ENCODE measurements around the gene LSS.
"Not testable (repeated sequence)": the region's sequence is repeated elsewhere in the genome, so short reads cannot be mapped to it uniquely, and the experiment has no call there.

The LSS gene

GRCh38 chr21:46172863-46173528 lies 55.6 kb downstream of the LSS start:
- TF ChIP-seq CTCF (IDR thresholded peaks at IDR 0.05; ENCODE audit: control insufficient read depth, insufficient read depth, low read depth, low read length, missing control alignments), result no peak
- DNase-seq (ENCODE audit: low read depth), result no peak
- H3K4me3 ChIP-seq (ENCODE audit: control insufficient read depth, low read depth, low read length), result no peak overlapping the region

DNA sequence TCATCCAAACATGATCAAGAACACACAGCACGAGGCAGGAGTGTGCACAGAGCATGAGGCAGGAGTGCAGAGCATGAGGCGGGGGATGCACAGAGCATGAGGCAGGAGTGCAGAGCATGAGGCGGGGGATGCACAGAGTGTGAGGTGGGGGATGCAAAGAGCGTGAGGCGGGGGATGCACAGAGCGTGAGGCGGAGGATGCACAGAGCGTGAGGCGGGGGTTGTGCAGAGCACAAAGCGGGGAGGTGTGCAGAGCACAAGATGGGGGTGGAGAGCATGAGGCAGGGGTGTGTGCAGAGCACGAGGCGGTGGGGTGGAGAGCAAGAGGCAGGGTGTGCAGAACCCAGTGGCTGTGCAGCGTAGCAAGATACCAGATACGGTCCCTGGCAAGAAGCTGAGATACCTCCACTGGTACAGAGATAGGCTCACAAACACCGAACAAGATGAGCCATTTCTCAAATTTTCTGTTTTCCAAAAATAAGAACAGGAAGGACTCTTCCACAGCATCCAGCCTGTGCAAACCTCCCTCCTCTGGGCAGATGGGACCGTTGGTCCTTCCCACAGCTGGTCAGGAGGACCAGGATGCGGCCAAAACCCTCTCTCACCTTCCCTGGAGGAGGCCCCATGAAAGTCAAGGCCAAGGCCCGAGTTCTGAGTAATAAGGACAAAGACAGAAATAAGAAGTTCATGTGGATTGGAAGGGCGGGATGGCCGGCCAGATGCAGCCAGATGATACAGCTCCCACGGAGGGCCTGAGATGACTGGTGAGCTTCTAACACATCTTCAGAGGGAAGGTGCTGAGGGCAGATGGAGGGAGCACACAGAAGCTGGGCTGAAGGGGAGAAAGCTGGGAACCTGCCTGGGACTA lies 56.3 kb downstream of the LSS start:
- H3K4me3 ChIP-seq (ENCODE audit: control insufficient read depth, low read depth, low read length), result no peak overlapping the region
- TF ChIP-seq CTCF (IDR thresholded peaks at IDR 0.05; ENCODE audit: control insufficient read depth, insufficient read depth, low read depth, low read length, missing control alignments), result no peak
- DNase-seq (ENCODE audit: low read depth), result no peak

- DNase-seq (ENCODE audit: low read depth), result no peak
- no peak for TF ChIP-seq CTCF (IDR thresholded peaks at IDR 0.05; ENCODE audit: control insufficient read depth, insufficient read depth, low read depth, low read length, missing control alignments)
- H3K4me3 ChIP-seq (ENCODE audit: control insufficient read depth, low read depth, low read length), result no peak overlapping the region
These were observed 57.0 kb downstream of the LSS start for GRCh38 chr21:46171585-46171984.

GRCh38 chr21:46170436-46171193 lies 58.0 kb downstream of the LSS start:
- not testable (repeated sequence) for H3K4me3 ChIP-seq (ENCODE audit: control insufficient read depth, low read depth, low read length); DNase-seq (ENCODE audit: low read depth)

DNA sequence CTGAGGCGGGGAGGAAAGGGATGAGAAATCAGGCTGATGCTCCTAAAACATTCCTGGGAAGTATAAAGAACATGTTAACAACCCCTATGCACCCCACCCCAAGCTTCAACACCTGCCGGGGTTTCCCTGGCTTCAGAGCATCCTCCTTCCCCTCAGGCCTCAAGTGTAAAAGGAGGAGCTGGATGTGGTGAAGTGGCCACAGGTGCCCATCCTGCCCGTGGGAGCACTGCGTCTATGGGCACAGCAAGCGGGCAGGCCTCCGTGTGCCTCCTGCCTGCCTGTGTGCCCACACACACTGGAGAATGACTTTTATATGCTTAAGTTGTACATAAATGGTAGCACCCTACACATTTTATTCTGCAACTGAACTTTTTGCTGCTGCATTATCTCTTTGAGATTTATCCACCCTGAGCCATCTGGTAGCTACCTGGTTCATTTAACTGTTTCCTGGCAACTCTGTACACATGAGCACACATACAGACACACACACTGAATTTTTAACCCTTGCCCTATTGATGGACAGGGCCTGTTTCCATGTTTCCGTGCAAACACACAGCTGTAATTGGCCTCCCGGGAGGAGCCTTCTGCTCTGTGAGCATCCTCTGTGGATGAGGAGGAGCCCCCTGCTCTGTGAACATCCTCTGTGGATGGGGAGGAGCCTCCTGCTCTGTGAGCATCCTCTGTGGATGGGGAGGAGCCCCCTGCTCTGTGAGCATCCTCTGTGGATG lies 59.8 kb downstream of the LSS start:
- no peak for TF ChIP-seq CTCF (IDR thresholded peaks at IDR 0.05; ENCODE audit: control insufficient read depth, insufficient read depth, low read depth, low read length, missing control alignments)
- H3K4me3 ChIP-seq (ENCODE audit: control insufficient read depth, low read depth, low read length), result no peak overlapping the region
- DNase-seq (ENCODE audit: low read depth), result no peak

DNA sequence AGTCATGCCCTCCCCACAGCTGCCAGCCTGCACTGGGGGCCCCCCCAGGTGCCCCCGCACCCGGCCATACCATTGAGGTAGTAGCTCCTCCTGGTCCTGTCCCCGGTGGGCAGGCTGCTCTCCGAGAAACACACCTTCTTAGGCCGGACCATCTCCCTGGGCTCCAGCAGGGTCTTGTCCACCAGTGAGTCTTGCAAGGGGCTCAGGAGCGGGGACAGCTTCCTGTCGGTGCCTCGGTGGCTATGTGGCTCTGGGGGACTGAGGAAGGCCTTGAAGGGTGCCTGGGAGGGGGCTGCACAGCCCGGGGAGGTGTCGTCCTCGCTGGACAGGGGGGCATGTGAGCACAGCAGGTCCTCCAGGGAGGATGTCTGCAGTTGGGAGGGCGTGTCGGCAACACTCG lies 60.3 kb downstream of the LSS start:
- no peak overlapping the region for H3K4me3 ChIP-seq (ENCODE audit: control insufficient read depth, low read depth, low read length)
- DNase-seq (ENCODE audit: low read depth), result no peak
- TF ChIP-seq CTCF (IDR thresholded peaks at IDR 0.05; ENCODE audit: control insufficient read depth, insufficient read depth, low read depth, low read length, missing control alignments), result no peak

Data from AG09309 (cell line).